Liver (tissue), 3 donors: ENCODE results near the gene SEZ6.
A peak's percentile ranks its signal among the peaks of the same experiment; 100 is the strongest.

Source experiments
- CTCF ChIP-seq: fragments of 150-350 bp; IDR thresholded peaks from 2 replicates; pipeline ENCODE4 v1.5.1; 2017; ENCODE audit warnings: improper control_type of control experiment, low read depth, low read length; ENCODE audit not compliant: missing input control
- JUND ChIP-seq, 2 donors: IDR thresholded peaks; 2 replicates each; pipeline ENCODE4 v1.6.1; 2016; ENCODE audit warnings: antibody characterized with exemption in 2 of 2
- MAX ChIP-seq: IDR thresholded peaks from 2 replicates; pipeline ENCODE4 v1.6.1; 2016; ENCODE audit warnings: antibody characterized with exemption
- REST ChIP-seq: IDR thresholded peaks from 2 replicates; pipeline ENCODE4 v1.6.1; 2016; ENCODE audit warnings: antibody characterized with exemption, mild to moderate bottlenecking
- donor health status: healthy.
- donor health status: healthy.

- TF ChIP-seq MAX (no peak), CTCF (peak; percentile 75), REST (no peak), JUND (IDR thresholded peaks at IDR 0.05) (no peak)
Observed at GRCh38 chr17:28953444-28954118, 52.3 kb downstream of the SEZ6 start.
